Mucosa of descending colon (tissue), 3 donors: ENCODE results near the gene PNLDC1. TPM values are rescaled to one million over a fixed set of nuclear protein-coding genes. Genes with fewer than 3 reads are reported as not detected.
A peak's percentile ranks its signal among the peaks of the same experiment; 100 is the strongest.

Source experiments
- ATAC-seq: fragments of 200-7000 bp; cut with Tn5 transposase; one replicate; pipeline ENCODE4 v1.9.1; 2020; ENCODE audit warnings: mild to moderate bottlenecking, moderate library complexity
- DNase-seq, 3 donors: peaks; one replicate each; pipeline ENCODE4 v3.0.0-alpha.2; 2020
- H3K36me3 ChIP-seq: fragments of 200-600 bp; one replicate; pipeline ENCODE4 v1.8.0; 2021; ENCODE audit warnings: low read depth, mild to moderate bottlenecking
- H3K4me1 ChIP-seq: fragments of 200-600 bp; one replicate; pipeline ENCODE4 v1.8.0; 2021; ENCODE audit warnings: low read depth, mild to moderate bottlenecking
- H3K4me3 ChIP-seq: fragments of 200-600 bp; one replicate; pipeline ENCODE4 v1.8.0; 2021; ENCODE audit warnings: mild to moderate bottlenecking
- H3K9me3 ChIP-seq: fragments of 200-600 bp; one replicate; pipeline ENCODE4 v1.8.0; 2021; ENCODE audit warnings: mild to moderate bottlenecking
- intact Hi-C, 2 donors: fragments of 100-400 bp; cut with DNase I in 1 of 2; cut with micrococcal nuclease in 1 of 2; formaldehyde crosslinking; loops; one replicate each; pipeline versions ENCODE4 v1.11.0 to v1.11.1; 2022; cut with DNase I, micrococcal nuclease
- total RNA-seq, 3 donors: library from RNA; stranded (reverse); fragmentation: NEBNext Ultra II Directional in 2 of 3; extraction: Animal tissue kit (Norgen Biotek cat#: 25700) in 2 of 3; gene quantifications; one replicate each; pipeline versions ENCODE4 v1.2.1 to v1.2.4, GENCODE V29; 2021 to 2023
- TF ChIP-seq, protein P1 (sequence below): fragments of 200-600 bp; IDR thresholded peaks from one replicate; pipeline ENCODE4 v1.8.0; 2022; ENCODE audit warnings: antibody characterized with exemption, mild to moderate bottlenecking
- donor health status: DM: no; HTN: no; CAD: no; lungs with moderate emphysema.
- donor health status: DM: no; HTN: no; CAD: no.
- donor health status: DM: no; HTN: yes; CAD: no.

PNLDC1 gene
- total RNA-seq, 3 donors from 2014 or later, result 1.3 TPM; not detected in 2

GRCh38 chr6:159797554-159797953, 2.5 kb upstream of the PNLDC1 start:
- H3K9me3 ChIP-seq, result no peaks in the 10 kb centered on the region
- peaks cover 15% of the 10 kb centered on the region for H3K36me3 ChIP-seq
- DNase-seq (no peak), ATAC-seq (no peak)
- intact Hi-C loops, result no loop called here
- TF ChIP-seq, protein P1, sequence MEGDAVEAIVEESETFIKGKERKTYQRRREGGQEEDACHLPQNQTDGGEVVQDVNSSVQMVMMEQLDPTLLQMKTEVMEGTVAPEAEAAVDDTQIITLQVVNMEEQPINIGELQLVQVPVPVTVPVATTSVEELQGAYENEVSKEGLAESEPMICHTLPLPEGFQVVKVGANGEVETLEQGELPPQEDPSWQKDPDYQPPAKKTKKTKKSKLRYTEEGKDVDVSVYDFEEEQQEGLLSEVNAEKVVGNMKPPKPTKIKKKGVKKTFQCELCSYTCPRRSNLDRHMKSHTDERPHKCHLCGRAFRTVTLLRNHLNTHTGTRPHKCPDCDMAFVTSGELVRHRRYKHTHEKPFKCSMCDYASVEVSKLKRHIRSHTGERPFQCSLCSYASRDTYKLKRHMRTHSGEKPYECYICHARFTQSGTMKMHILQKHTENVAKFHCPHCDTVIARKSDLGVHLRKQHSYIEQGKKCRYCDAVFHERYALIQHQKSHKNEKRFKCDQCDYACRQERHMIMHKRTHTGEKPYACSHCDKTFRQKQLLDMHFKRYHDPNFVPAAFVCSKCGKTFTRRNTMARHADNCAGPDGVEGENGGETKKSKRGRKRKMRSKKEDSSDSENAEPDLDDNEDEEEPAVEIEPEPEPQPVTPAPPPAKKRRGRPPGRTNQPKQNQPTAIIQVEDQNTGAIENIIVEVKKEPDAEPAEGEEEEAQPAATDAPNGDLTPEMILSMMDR, result no peak
- peaks cover 5% of the 10 kb centered on the region for H3K4me1 ChIP-seq
- H3K4me3 ChIP-seq, result no peak overlapping the region

- DNase-seq, result no peak
- H3K4me1 ChIP-seq, result peaks cover 2% of the 10 kb centered on the region
- H3K36me3 ChIP-seq, result peaks cover 15% of the 10 kb centered on the region
- H3K4me3 ChIP-seq, result no peak overlapping the region
- H3K9me3 ChIP-seq, result no peaks in the 10 kb centered on the region
- TF ChIP-seq, protein P1, result no peak
- ATAC-seq, result peak; percentile 44
- intact Hi-C loops, result no loop called here
Measured at GRCh38 chr6:159801935-159802334, 1.9 kb downstream of the PNLDC1 start.

- Histone ChIP-seq H3K4me3 (no peak overlapping the region), H3K9me3 (no peaks in the 10 kb centered on the region), H3K36me3 (no peaks in the 10 kb centered on the region), H3K4me1 (peaks cover 7% of the 10 kb centered on the region)
- TF ChIP-seq, protein P1, result no peak
- ATAC-seq (peak; percentile 65), DNase-seq (peak in 2 of 3 donors; percentile 52 to 57)
- intact Hi-C loops, result no loop called here
Measured at GRCh38 chr6:159804504-159804903, 4.4 kb downstream of the PNLDC1 start.

GRCh38 chr6:159805440-159806020, 5.5 kb downstream of the PNLDC1 start:
- no peak for ATAC-seq
- TF ChIP-seq, protein P1, result no peak
- no peak overlapping the region for H3K4me3 ChIP-seq
- intact Hi-C loops, result no loop called here
- H3K9me3 ChIP-seq, result no peaks in the 10 kb centered on the region
- peaks cover 7% of the 10 kb centered on the region for H3K4me1 ChIP-seq
- H3K36me3 ChIP-seq, result no peaks in the 10 kb centered on the region
- no peak for DNase-seq

- no peak for DNase-seq
- TF ChIP-seq, protein P1, result no peak
- intact Hi-C loops, result no loop called here
Measured at GRCh38 chr6:159806021-159806458, 6.0 kb downstream of the PNLDC1 start.

More at GRCh38 chr6:159806021-159806458, 6.0 kb downstream of the PNLDC1 start:
- Histone ChIP-seq H3K36me3 (no peaks in the 10 kb centered on the region), H3K4me1 (peaks cover 7% of the 10 kb centered on the region), H3K4me3 (no peak overlapping the region), H3K9me3 (no peaks in the 10 kb centered on the region)
- ATAC-seq, result no peak
